NCI-H128 (cell line): Measurements from ENCODE around the gene XKR7.
"Not testable (repeated sequence)": the region's sequence is repeated elsewhere in the genome, so short reads cannot be mapped to it uniquely, and the experiment has no call there.

Experiments used
- DNase-seq: peaks from one replicate; lab custom pipeline; 2025; ENCODE audit not compliant: unreplicated experiment; lab: John Stamatoyannopoulos, UW

XKR7 gene

GRCh38 chr20:31967830-31968249, at the start of gene XKR7:
Gene XKR7, plus strand, starts transcription at chr20:31968151. Its CDS starts 25 bp downstream, at chr20:31968176.
- peak; percentile 34 for DNase-seq

- no peak for DNase-seq
These were observed 49.4 kb upstream of the XKR7 start for GRCh38 chr20:31918466-31919105.

- no peak for DNase-seq
These were observed 48.4 kb upstream of the XKR7 start for GRCh38 chr20:31919410-31920155.

- DNase-seq = no peak
These were observed 47.6 kb upstream of the XKR7 start for GRCh38 chr20:31920275-31920855.

- DNase-seq = not testable (repeated sequence)
These were observed 46.5 kb upstream of the XKR7 start for GRCh38 chr20:31921480-31921879.

GRCh38 chr20:31922181-31922580, 45.8 kb upstream of the XKR7 start:
- DNase-seq = no peak

- no peak for DNase-seq
These were observed 45.4 kb upstream of the XKR7 start for GRCh38 chr20:31922588-31922987.

- DNase-seq = no peak
These were observed 44.3 kb upstream of the XKR7 start for GRCh38 chr20:31923388-31924331.

- DNase-seq = no peak
These were observed 43.4 kb upstream of the XKR7 start for GRCh38 chr20:31924561-31924960.

- DNase-seq = no peak
These were observed 42.3 kb upstream of the XKR7 start for GRCh38 chr20:31925631-31926030.

GRCh38 chr20:31926493-31926892, 41.5 kb upstream of the XKR7 start:
- DNase-seq = no peak

GRCh38 chr20:31927627-31928159, 40.3 kb upstream of the XKR7 start:
- DNase-seq = no peak

GRCh38 chr20:31929631-31930030, 38.3 kb upstream of the XKR7 start:
- DNase-seq = not testable (repeated sequence)

GRCh38 chr20:31930779-31931178, 37.2 kb upstream of the XKR7 start:
- no peak for DNase-seq

- no peak for DNase-seq
These were observed 34.3 kb upstream of the XKR7 start for GRCh38 chr20:31933698-31934097.

GRCh38 chr20:31934491-31934890, 33.5 kb upstream of the XKR7 start:
- DNase-seq = no peak

GRCh38 chr20:31934968-31935764, 32.8 kb upstream of the XKR7 start:
- DNase-seq = no peak

GRCh38 chr20:31936420-31936819, 31.5 kb upstream of the XKR7 start:
- no peak for DNase-seq

GRCh38 chr20:31937820-31938219, 30.1 kb upstream of the XKR7 start:
- no peak for DNase-seq

GRCh38 chr20:31939661-31940060, 28.3 kb upstream of the XKR7 start:
- DNase-seq = no peak
